ENCODE results near the gene DAZAP2.

GRCh38 chr12:51242876-51243275 is 4.2 kb downstream of the DAZAP2 start:
- TF ChIP-seq POLR2A (IDR thresholded peaks at IDR 0.05): no peak
- TF ChIP-seq, protein P1, sequence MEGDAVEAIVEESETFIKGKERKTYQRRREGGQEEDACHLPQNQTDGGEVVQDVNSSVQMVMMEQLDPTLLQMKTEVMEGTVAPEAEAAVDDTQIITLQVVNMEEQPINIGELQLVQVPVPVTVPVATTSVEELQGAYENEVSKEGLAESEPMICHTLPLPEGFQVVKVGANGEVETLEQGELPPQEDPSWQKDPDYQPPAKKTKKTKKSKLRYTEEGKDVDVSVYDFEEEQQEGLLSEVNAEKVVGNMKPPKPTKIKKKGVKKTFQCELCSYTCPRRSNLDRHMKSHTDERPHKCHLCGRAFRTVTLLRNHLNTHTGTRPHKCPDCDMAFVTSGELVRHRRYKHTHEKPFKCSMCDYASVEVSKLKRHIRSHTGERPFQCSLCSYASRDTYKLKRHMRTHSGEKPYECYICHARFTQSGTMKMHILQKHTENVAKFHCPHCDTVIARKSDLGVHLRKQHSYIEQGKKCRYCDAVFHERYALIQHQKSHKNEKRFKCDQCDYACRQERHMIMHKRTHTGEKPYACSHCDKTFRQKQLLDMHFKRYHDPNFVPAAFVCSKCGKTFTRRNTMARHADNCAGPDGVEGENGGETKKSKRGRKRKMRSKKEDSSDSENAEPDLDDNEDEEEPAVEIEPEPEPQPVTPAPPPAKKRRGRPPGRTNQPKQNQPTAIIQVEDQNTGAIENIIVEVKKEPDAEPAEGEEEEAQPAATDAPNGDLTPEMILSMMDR (IDR thresholded peaks at IDR 0.05): no peak

Data from heart left ventricle (tissue), 13 donors.